ENCODE data around the gene CTCF. TPM values are rescaled to one million over a fixed set of nuclear protein-coding genes. Genes with fewer than 3 reads are reported as not detected.

Gene CTCF
- total and polyA plus RNA-seq, 9 donors, result 27.4 to 52.3 (median 41.9) TPM

GRCh38 chr16:67594256-67594915, 32.1 kb downstream of the CTCF start:
- no peak overlapping the region for H3K27ac ChIP-seq (ENCODE audit: low read length)
- H3K27me3 ChIP-seq (ENCODE audit: control insufficient read depth, insufficient read depth, low read length), result no peaks in the 10 kb centered on the region
- no peak for DNase-seq
- H3K36me3 ChIP-seq (ENCODE audit: control insufficient read depth, insufficient read depth, low read length), result peaks cover 9% of the 10 kb centered on the region
- H3K4me1 ChIP-seq (ENCODE audit: control insufficient read depth, insufficient read depth, low read length), result no peaks in the 10 kb centered on the region
- no peak overlapping the region for H3K4me3 ChIP-seq (ENCODE audit: low read length)
- H3K9me3 ChIP-seq (replicated peaks; ENCODE audit: control insufficient read depth, low read depth, low read length), result no peaks in the 10 kb centered on the region
- 86% methylated on average over 1 of the region's 5 CpGs for WGBS (ENCODE audit: insufficient coverage)

GRCh38 chr16:67594956-67595355, 32.6 kb downstream of the CTCF start:
- Histone ChIP-seq H3K4me3 (ENCODE audit: low read length) (no peak overlapping the region), H3K9me3 (replicated peaks; ENCODE audit: control insufficient read depth, low read depth, low read length) (no peaks in the 10 kb centered on the region), H3K27me3 (ENCODE audit: control insufficient read depth, insufficient read depth, low read length) (no peaks in the 10 kb centered on the region), H3K27ac (ENCODE audit: low read length) (no peak overlapping the region), H3K36me3 (ENCODE audit: control insufficient read depth, insufficient read depth, low read length) (peaks cover 4% of the 10 kb centered on the region), H3K4me1 (ENCODE audit: control insufficient read depth, insufficient read depth, low read length) (no peaks in the 10 kb centered on the region)
- peak; percentile 4 for DNase-seq
- WGBS (ENCODE audit: insufficient coverage), result no CpG with 5 or more reads among the region's 1 CpG

GRCh38 chr16:67598527-67598926, 36.2 kb downstream of the CTCF start:
- peaks cover 2% of the 10 kb centered on the region for H3K4me1 ChIP-seq (ENCODE audit: control insufficient read depth, insufficient read depth, low read length)
- no peaks in the 10 kb centered on the region for H3K9me3 ChIP-seq (replicated peaks; ENCODE audit: control insufficient read depth, low read depth, low read length)
- 54% methylated on average over 4 of the region's 4 CpGs for WGBS (ENCODE audit: insufficient coverage)
- H3K4me3 ChIP-seq (ENCODE audit: low read length), result no peak overlapping the region
- H3K36me3 ChIP-seq (ENCODE audit: control insufficient read depth, insufficient read depth, low read length), result peaks cover 4% of the 10 kb centered on the region
- no peak overlapping the region for H3K27ac ChIP-seq (ENCODE audit: low read length)
- no peaks in the 10 kb centered on the region for H3K27me3 ChIP-seq (ENCODE audit: control insufficient read depth, insufficient read depth, low read length)
- no peak for DNase-seq

GRCh38 chr16:67605641-67606040, 43.3 kb downstream of the CTCF start:
- 94% methylated on average over 2 of the region's 3 CpGs for WGBS (ENCODE audit: insufficient coverage)
- peaks cover under 1% of the 10 kb centered on the region for H3K36me3 ChIP-seq (ENCODE audit: control insufficient read depth, insufficient read depth, low read length)
- H3K4me3 ChIP-seq (ENCODE audit: low read length), result no peak overlapping the region
- H3K27ac ChIP-seq (ENCODE audit: low read length), result no peak overlapping the region
- H3K4me1 ChIP-seq (ENCODE audit: control insufficient read depth, insufficient read depth, low read length), result peaks cover 2% of the 10 kb centered on the region
- no peaks in the 10 kb centered on the region for H3K9me3 ChIP-seq (replicated peaks; ENCODE audit: control insufficient read depth, low read depth, low read length)
- H3K27me3 ChIP-seq (ENCODE audit: control insufficient read depth, insufficient read depth, low read length), result no peaks in the 10 kb centered on the region
- no peak for DNase-seq

- no peak for DNase-seq
- Histone ChIP-seq H3K9me3 (replicated peaks; ENCODE audit: control insufficient read depth, low read depth, low read length) (no peaks in the 10 kb centered on the region), H3K27ac (ENCODE audit: low read length) (no peak overlapping the region), H3K4me3 (ENCODE audit: low read length) (no peak overlapping the region), H3K27me3 (ENCODE audit: control insufficient read depth, insufficient read depth, low read length) (no peaks in the 10 kb centered on the region), H3K4me1 (ENCODE audit: control insufficient read depth, insufficient read depth, low read length) (no peaks in the 10 kb centered on the region), H3K36me3 (ENCODE audit: control insufficient read depth, insufficient read depth, low read length) (peaks cover 8% of the 10 kb centered on the region)
- no CpG with 5 or more reads among the region's 6 CpGs for WGBS (ENCODE audit: insufficient coverage)
Measured at GRCh38 chr16:67606632-67607031, 44.3 kb downstream of the CTCF start.

- no peak for DNase-seq
- 80% methylated on average over 1 of the region's 3 CpGs for WGBS (ENCODE audit: insufficient coverage)
- Histone ChIP-seq H3K9me3 (replicated peaks; ENCODE audit: control insufficient read depth, low read depth, low read length) (no peaks in the 10 kb centered on the region), H3K4me3 (ENCODE audit: low read length) (no peak overlapping the region), H3K36me3 (ENCODE audit: control insufficient read depth, insufficient read depth, low read length) (peaks cover 13% of the 10 kb centered on the region), H3K27ac (ENCODE audit: low read length) (no peak overlapping the region), H3K4me1 (ENCODE audit: control insufficient read depth, insufficient read depth, low read length) (no peaks in the 10 kb centered on the region), H3K27me3 (ENCODE audit: control insufficient read depth, insufficient read depth, low read length) (no peaks in the 10 kb centered on the region)
Measured at GRCh38 chr16:67608364-67608763, 46.0 kb downstream of the CTCF start.

GRCh38 chr16:67613808-67614207, 51.5 kb downstream of the CTCF start:
- Histone ChIP-seq H3K27me3 (ENCODE audit: control insufficient read depth, insufficient read depth, low read length) (no peaks in the 10 kb centered on the region), H3K4me3 (ENCODE audit: low read length) (no peak overlapping the region), H3K4me1 (ENCODE audit: control insufficient read depth, insufficient read depth, low read length) (no peaks in the 10 kb centered on the region), H3K9me3 (replicated peaks; ENCODE audit: control insufficient read depth, low read depth, low read length) (no peaks in the 10 kb centered on the region), H3K27ac (ENCODE audit: low read length) (no peak overlapping the region), H3K36me3 (ENCODE audit: control insufficient read depth, insufficient read depth, low read length) (peaks cover 44% of the 10 kb centered on the region)
- no peak for DNase-seq
- 77% methylated on average over 7 of the region's 10 CpGs for WGBS (ENCODE audit: insufficient coverage)

GRCh38 chr16:67628216-67628615, 65.9 kb downstream of the CTCF start:
- DNase-seq, result no peak
- 94% methylated on average over 10 of the region's 14 CpGs for WGBS (ENCODE audit: insufficient coverage)
- Histone ChIP-seq H3K4me1 (ENCODE audit: control insufficient read depth, insufficient read depth, low read length) (no peaks in the 10 kb centered on the region), H3K27ac (ENCODE audit: low read length) (no peak overlapping the region), H3K4me3 (ENCODE audit: low read length) (no peak overlapping the region), H3K27me3 (ENCODE audit: control insufficient read depth, insufficient read depth, low read length) (no peaks in the 10 kb centered on the region), H3K36me3 (ENCODE audit: control insufficient read depth, insufficient read depth, low read length) (peaks cover 77% of the 10 kb centered on the region), H3K9me3 (replicated peaks; ENCODE audit: control insufficient read depth, low read depth, low read length) (no peaks in the 10 kb centered on the region)

GRCh38 chr16:67632415-67633172, 70.3 kb downstream of the CTCF start:
- Histone ChIP-seq H3K4me1 (ENCODE audit: control insufficient read depth, insufficient read depth, low read length) (no peaks in the 10 kb centered on the region), H3K27ac (ENCODE audit: low read length) (no peak overlapping the region), H3K9me3 (replicated peaks; ENCODE audit: control insufficient read depth, low read depth, low read length) (no peaks in the 10 kb centered on the region), H3K4me3 (ENCODE audit: low read length) (no peak overlapping the region), H3K36me3 (ENCODE audit: control insufficient read depth, insufficient read depth, low read length) (peaks cover 72% of the 10 kb centered on the region), H3K27me3 (ENCODE audit: control insufficient read depth, insufficient read depth, low read length) (no peaks in the 10 kb centered on the region)
- WGBS (ENCODE audit: insufficient coverage), result 63% methylated on average over 4 of the region's 7 CpGs
- no peak for DNase-seq

- H3K4me1 ChIP-seq (ENCODE audit: control insufficient read depth, insufficient read depth, low read length), result no peaks in the 10 kb centered on the region
- H3K9me3 ChIP-seq (replicated peaks; ENCODE audit: control insufficient read depth, low read depth, low read length), result no peaks in the 10 kb centered on the region
- no peak overlapping the region for H3K27ac ChIP-seq (ENCODE audit: low read length)
- no peak for DNase-seq
- peaks cover 61% of the 10 kb centered on the region for H3K36me3 ChIP-seq (ENCODE audit: control insufficient read depth, insufficient read depth, low read length)
- H3K4me3 ChIP-seq (ENCODE audit: low read length), result no peak overlapping the region
- H3K27me3 ChIP-seq (ENCODE audit: control insufficient read depth, insufficient read depth, low read length), result no peaks in the 10 kb centered on the region
- WGBS (ENCODE audit: insufficient coverage), result 69% methylated on average over 4 of the region's 8 CpGs
Measured at GRCh38 chr16:67636713-67637112, 74.4 kb downstream of the CTCF start.
